Measurements from ENCODE around the gene CAV3.

DNA sequence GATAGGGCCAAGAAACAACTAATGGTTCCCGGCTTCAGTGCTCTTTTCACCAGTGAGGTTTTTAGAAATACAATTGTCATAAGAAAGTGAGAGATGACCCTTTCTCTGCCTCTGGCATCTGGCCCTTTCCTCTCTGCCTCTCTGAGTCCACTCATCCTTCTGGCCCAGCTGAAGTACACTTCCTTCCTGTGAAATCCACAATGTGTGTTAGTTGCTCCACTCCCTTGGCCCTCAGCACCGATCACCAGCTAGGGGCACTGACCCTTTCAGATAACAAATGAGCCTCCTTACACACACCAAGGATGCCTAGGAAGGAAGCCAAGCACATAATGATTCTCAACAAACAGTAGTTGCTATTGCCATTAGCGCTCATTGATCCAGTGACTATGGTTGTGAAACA lies 2.9 kb upstream of the CAV3 start:
- TF ChIP-seq EZH2 (IDR thresholded peaks at IDR 0.05; ENCODE audit: insufficient read depth, low read length), result no peak
- TF ChIP-seq, protein P1, sequence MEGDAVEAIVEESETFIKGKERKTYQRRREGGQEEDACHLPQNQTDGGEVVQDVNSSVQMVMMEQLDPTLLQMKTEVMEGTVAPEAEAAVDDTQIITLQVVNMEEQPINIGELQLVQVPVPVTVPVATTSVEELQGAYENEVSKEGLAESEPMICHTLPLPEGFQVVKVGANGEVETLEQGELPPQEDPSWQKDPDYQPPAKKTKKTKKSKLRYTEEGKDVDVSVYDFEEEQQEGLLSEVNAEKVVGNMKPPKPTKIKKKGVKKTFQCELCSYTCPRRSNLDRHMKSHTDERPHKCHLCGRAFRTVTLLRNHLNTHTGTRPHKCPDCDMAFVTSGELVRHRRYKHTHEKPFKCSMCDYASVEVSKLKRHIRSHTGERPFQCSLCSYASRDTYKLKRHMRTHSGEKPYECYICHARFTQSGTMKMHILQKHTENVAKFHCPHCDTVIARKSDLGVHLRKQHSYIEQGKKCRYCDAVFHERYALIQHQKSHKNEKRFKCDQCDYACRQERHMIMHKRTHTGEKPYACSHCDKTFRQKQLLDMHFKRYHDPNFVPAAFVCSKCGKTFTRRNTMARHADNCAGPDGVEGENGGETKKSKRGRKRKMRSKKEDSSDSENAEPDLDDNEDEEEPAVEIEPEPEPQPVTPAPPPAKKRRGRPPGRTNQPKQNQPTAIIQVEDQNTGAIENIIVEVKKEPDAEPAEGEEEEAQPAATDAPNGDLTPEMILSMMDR (IDR thresholded peaks at IDR 0.05; ENCODE audit: insufficient read depth, low read depth, low read length), result no peak
